Measurements from ENCODE around the gene PYGB.
A peak's percentile ranks its signal among the peaks of the same experiment; 100 is the strongest.
"Not testable (repeated sequence)": the region's sequence is repeated elsewhere in the genome, so short reads cannot be mapped to it uniquely, and the experiment has no call there.

PYGB gene

DNA sequence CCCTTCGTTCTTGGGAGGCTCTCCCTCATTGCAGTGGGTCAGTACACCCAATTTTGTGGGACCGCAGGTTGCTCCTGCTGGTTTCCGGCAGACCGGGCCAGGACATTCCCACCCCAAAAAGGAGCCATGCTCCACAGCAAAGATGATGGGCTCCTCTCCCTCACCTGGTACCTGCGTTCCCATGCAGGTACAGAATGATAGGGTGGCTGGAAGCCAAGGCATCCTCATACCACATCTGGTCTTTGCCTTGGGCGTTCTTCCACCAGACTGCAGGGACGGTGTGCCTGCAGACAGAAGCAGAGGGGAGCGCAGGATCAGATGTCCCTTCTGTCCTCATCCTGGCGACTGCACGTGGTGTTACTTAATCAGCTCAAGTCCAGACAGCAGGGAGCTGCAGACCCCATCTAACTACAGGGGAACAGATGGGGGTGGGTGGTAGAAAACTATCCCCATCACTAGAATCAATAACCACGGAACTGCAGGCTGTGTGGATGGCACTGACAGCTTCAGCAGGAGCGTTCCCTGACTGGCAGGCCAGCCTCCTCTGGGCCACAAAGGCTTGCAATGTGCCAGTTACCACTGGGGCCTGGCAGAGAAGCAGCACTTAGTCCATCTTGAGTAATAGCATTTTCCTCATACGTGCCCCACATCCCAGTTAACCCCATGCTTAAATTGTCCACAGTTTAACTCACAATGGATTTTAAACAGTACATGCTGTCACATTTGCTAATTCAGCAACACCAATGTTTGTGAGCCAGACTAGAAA, 72.3 kb downstream of the PYGB start:
- peak in 1 of 2 experiments; percentile 5 for DNase-seq (ENCODE audit: low spot score in 2 of 2)
- Histone ChIP-seq H3K27me3 (ENCODE audit: low read depth) (no peaks in the 10 kb centered on the region), H3K36me3 (replicated peaks) (peaks cover 20% of the 10 kb centered on the region), H3K4me3 (no peak overlapping the region), H3K9me3 (no peaks in the 10 kb centered on the region), H3K4me1 (no peaks in the 10 kb centered on the region)
- in situ Hi-C loops (cut with MboI; ENCODE audit: low sequenced_read_pairs) = loop anchor here (10.0 kb wide), 1 partner anchor 65 kb away; no protein-coding TSS in a partner anchor

DNA sequence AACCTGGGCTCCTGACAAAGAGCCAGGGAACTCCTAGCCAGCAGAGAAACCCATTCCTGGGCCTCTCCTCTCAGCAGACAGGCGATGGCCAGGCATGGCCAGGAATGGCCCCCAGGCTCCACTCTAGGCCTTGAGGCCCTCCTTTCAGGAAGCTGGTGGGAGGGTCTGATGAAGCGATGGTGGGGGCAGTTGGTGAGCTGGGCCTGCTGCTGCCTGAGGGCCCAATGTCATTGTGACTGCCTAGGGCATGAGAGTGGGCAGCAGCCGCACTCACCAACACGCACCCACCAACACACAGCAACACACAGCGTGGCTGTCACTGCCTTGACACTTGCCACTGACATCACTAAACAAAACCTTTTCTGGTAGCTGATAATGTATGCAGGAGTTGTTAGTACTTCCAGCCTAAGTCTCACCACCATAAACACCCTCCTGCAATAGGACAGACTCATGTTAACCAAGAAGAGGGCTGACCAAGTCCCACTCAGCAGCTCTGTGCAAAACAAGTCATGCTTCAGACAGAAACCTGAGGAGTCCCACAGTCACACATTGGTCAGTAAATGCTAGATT, 73.5 kb downstream of the PYGB start:
- H3K4me1 ChIP-seq = peaks cover 1% of the 10 kb centered on the region; the same call in 1 of the 2 replicates
- in situ Hi-C loops (cut with MboI; ENCODE audit: low sequenced_read_pairs) = loop anchor here (10.0 kb wide), 1 partner anchor 63 kb away; no protein-coding TSS in a partner anchor

DNA sequence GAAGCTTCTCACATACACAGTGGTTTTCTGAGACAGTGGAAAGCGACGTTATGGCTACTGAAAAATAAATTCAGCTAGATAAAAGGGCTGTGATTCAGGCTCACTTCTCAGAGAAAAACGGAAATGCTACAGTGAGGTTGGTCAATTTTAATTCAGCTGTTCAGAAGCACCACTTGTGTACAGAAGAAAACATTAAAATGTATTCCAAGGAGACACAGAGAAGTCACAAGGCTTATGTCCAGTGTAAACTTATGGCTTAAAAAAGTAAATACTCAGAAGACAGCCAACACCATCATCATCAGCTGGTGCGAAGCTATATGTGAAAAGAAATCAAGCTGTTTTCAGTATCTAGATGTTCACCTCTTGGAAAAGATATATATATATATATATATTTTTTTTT, 74.1 kb downstream of the PYGB start:
- H3K4me1 ChIP-seq = peaks cover 2% of the 10 kb centered on the region; the same call in 1 of the 2 replicates
- no peaks in the 10 kb centered on the region for H3K27me3 ChIP-seq (ENCODE audit: low read depth)
- in situ Hi-C loops (cut with MboI; ENCODE audit: low sequenced_read_pairs) = loop anchor here (10.0 kb wide), 1 partner anchor 63 kb away; no protein-coding TSS in a partner anchor
- no peak overlapping the region for H3K4me3 ChIP-seq
- no peaks in the 10 kb centered on the region for H3K9me3 ChIP-seq
- no peak for DNase-seq (ENCODE audit: low spot score in 2 of 2)
- peaks cover 20% of the 10 kb centered on the region for H3K36me3 ChIP-seq (replicated peaks)

More for the DNA sequence above, 73.5 kb downstream of the PYGB start:
- Histone ChIP-seq H3K36me3 (replicated peaks) (peaks cover 20% of the 10 kb centered on the region), H3K4me3 (no peak overlapping the region), H3K27me3 (ENCODE audit: low read depth) (no peaks in the 10 kb centered on the region), H3K9me3 (no peaks in the 10 kb centered on the region)
- peak in 1 of 2 experiments; percentile 5 for DNase-seq (ENCODE audit: low spot score in 2 of 2)

DNA sequence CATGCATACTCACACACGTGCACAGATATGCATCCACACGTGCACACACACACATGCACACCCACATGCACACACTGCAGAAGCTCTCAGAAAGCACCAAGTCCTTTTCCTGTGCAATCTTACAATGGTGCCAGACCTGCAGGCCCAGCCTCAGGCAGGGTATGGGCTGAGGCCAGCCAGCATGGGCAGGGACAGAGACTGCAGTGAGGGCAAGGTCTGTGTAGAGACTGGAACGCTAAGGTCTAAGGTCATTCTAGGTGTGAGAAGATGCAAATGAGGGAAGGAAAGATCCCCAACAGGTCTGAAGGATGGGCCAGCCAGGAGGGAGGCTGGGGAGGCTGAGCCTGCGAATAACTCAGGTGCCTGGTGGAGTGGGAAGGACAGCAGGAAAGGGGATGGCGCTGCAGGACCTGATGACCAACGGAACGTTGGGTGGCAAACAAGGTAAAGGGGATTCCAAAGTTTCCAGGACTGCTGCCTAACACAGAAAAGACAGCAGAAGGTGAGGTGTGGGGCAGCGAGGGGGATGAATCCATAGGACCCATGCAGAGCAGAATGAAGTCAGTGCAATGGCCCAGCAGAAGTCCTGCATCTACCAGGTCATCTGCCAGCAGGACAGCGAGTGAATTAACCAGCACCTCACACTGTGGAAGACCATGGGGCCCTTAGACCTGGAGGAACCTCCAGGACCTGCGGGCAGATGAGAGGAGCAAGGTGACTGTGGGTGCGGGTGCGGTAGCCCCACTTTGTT, 75.8 kb downstream of the PYGB start:
- peaks cover 2% of the 10 kb centered on the region; the same call in 1 of the 2 replicates for H3K4me1 ChIP-seq
- peaks cover 20% of the 10 kb centered on the region for H3K36me3 ChIP-seq (replicated peaks)
- in situ Hi-C loops (cut with MboI; ENCODE audit: low sequenced_read_pairs) = loop anchor here (10.0 kb wide), 1 partner anchor 61 kb away; no protein-coding TSS in a partner anchor
- H3K9me3 ChIP-seq = no peaks in the 10 kb centered on the region
- DNase-seq (ENCODE audit: low spot score in 2 of 2) = peak in 1 of 2 experiments; percentile 3
- H3K27me3 ChIP-seq (ENCODE audit: low read depth) = no peaks in the 10 kb centered on the region
- no peak overlapping the region for H3K4me3 ChIP-seq

- in situ Hi-C loops (cut with MboI; ENCODE audit: low sequenced_read_pairs) = loop anchor here (10.0 kb wide), 1 partner anchor 60 kb away; no protein-coding TSS in a partner anchor
- no peak overlapping the region for H3K4me3 ChIP-seq
- peak in 1 of 2 experiments; percentile 3 for DNase-seq (ENCODE audit: low spot score in 2 of 2)
- H3K36me3 ChIP-seq (replicated peaks) = peaks cover 20% of the 10 kb centered on the region
- peaks cover 2% of the 10 kb centered on the region; the same call in 1 of the 2 replicates for H3K4me1 ChIP-seq
- H3K9me3 ChIP-seq = no peaks in the 10 kb centered on the region
- H3K27me3 ChIP-seq (ENCODE audit: low read depth) = no peaks in the 10 kb centered on the region
These were observed 76.5 kb downstream of the PYGB start for GRCh38 chr20:25324412-25324811.

DNA sequence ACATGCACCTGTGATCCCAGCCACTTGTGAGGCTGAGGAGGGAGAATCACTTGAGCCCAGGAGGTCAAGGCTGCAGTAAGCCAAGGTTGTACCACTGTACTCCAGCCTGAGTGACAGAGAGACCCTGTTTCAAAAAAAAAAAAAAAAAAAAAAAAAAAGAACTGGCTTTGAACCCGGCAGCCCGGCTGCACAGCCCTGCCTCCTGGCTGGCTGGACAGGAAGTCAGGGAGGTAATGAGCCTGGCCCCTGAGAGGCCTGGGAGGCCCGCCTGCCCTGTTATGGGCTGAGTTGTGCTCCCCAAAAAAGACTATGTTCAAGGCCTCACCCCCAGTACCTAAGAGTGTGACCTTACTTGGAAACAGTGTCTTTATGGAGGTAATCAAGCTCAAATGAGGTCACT, 77.2 kb downstream of the PYGB start:
- in situ Hi-C loops (cut with MboI; ENCODE audit: low sequenced_read_pairs) = loop anchor here (10.0 kb wide), 1 partner anchor 60 kb away; no protein-coding TSS in a partner anchor
- H3K27me3 ChIP-seq (ENCODE audit: low read depth) = no peaks in the 10 kb centered on the region
- peaks cover 20% of the 10 kb centered on the region for H3K36me3 ChIP-seq (replicated peaks)
- DNase-seq (ENCODE audit: low spot score in 2 of 2) = peak in 1 of 2 experiments; percentile 1
- H3K9me3 ChIP-seq = no peaks in the 10 kb centered on the region
- peaks cover 2% of the 10 kb centered on the region; the same call in 1 of the 2 replicates for H3K4me1 ChIP-seq
- H3K4me3 ChIP-seq = no peak overlapping the region

DNA sequence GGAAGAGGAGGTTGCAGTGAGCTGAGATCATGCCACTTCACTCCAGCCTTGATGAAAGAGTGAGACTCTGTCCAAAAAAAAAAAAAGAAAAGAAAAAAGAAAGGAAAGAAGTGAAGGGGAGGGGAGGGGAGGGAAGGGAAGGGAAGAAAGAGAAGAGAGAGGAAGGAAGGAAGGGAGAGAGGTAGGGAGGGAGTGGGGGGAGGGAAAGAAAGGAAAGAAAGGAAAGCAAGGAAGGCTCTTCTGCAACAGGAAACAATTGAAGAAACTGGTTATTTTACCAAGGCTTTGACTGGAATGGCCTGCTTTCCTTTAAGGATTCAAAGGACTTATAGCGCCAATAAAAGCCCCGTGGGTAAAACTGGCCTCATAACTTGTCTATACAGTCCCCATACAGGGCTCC, 78.1 kb downstream of the PYGB start:
- no peak for DNase-seq (ENCODE audit: low spot score in 2 of 2)
- peaks cover 2% of the 10 kb centered on the region; the same call in 1 of the 2 replicates for H3K4me1 ChIP-seq
- H3K36me3 ChIP-seq (replicated peaks) = peaks cover 15% of the 10 kb centered on the region
- H3K9me3 ChIP-seq = no peaks in the 10 kb centered on the region
- no peak overlapping the region for H3K4me3 ChIP-seq
- in situ Hi-C loops (cut with MboI; ENCODE audit: low sequenced_read_pairs) = loop anchor here (10.0 kb wide), 1 partner anchor 59 kb away; no protein-coding TSS in a partner anchor
- H3K27me3 ChIP-seq (ENCODE audit: low read depth) = no peaks in the 10 kb centered on the region

DNA sequence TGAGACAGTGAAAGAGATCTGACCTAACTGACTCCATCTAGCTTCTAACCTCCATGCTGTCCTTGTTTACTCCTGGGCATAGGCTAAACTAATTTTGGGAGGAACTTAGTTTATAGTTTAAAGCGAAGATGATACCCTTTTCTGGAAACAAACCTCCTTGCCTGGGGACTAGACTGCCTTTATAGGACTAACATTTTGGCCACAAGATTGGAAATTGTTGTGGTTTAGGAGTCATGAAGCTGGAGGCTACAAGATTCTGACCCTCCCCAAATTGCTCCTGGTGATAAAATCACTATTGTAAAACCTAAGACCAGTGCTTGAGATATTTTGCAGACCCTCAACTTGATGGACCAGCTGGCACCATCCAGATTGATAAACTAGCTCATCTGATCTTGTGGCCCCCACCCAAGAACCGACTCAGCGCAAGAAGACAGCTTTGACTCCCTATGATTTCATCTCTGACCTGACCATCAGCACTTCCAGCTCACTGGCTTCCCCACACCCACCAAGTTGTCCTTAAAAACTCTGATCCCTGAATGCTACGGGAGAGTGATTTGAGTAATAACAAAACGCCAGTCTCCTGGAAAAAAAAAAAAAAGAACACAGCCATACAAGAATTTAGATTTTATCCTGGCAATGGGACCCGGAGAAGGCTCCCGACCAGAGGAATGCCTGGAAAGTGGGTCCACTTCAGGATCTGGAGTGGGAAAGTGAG, 79.8 kb downstream of the PYGB start:
- peaks cover 2% of the 10 kb centered on the region; the same call in 1 of the 2 replicates for H3K4me1 ChIP-seq
- H3K4me3 ChIP-seq = no peak overlapping the region
- in situ Hi-C loops (cut with MboI; ENCODE audit: low sequenced_read_pairs) = loop anchor here (10.0 kb wide), 1 partner anchor 57 kb away; no protein-coding TSS in a partner anchor
- H3K9me3 ChIP-seq = no peaks in the 10 kb centered on the region
- peak in 1 of 2 experiments; percentile 1 for DNase-seq (ENCODE audit: low spot score in 2 of 2)
- no peaks in the 10 kb centered on the region for H3K27me3 ChIP-seq (ENCODE audit: low read depth)
- H3K36me3 ChIP-seq (replicated peaks) = peaks cover 8% of the 10 kb centered on the region

GRCh38 chr20:25328954-25329498, 81.1 kb downstream of the PYGB start:
- in situ Hi-C loops (cut with MboI; ENCODE audit: low sequenced_read_pairs) = loop anchor here (10.0 kb wide), 1 partner anchor 56 kb away; no protein-coding TSS in a partner anchor
- H3K36me3 ChIP-seq (replicated peaks) = no peaks in the 10 kb centered on the region
- no peak overlapping the region for H3K4me3 ChIP-seq
- no peaks in the 10 kb centered on the region for H3K9me3 ChIP-seq
- peak in 1 of 2 experiments; percentile 4 for DNase-seq (ENCODE audit: low spot score in 2 of 2)
- no peaks in the 10 kb centered on the region for H3K27me3 ChIP-seq (ENCODE audit: low read depth)
- peaks cover 2% of the 10 kb centered on the region; the same call in 1 of the 2 replicates for H3K4me1 ChIP-seq

- H3K4me1 ChIP-seq; DNase-seq (ENCODE audit: low spot score in 2 of 2); in situ Hi-C loops (cut with MboI; ENCODE audit: low sequenced_read_pairs); H3K27me3 ChIP-seq (ENCODE audit: low read depth); H3K4me3 ChIP-seq; H3K9me3 ChIP-seq: not testable (repeated sequence)
- peaks cover 12% of the 10 kb centered on the region; the same call in 1 of the 2 replicates for H3K36me3 ChIP-seq (replicated peaks)
These were observed 87.1 kb downstream of the PYGB start for GRCh38 chr20:25334972-25335371.

DNA sequence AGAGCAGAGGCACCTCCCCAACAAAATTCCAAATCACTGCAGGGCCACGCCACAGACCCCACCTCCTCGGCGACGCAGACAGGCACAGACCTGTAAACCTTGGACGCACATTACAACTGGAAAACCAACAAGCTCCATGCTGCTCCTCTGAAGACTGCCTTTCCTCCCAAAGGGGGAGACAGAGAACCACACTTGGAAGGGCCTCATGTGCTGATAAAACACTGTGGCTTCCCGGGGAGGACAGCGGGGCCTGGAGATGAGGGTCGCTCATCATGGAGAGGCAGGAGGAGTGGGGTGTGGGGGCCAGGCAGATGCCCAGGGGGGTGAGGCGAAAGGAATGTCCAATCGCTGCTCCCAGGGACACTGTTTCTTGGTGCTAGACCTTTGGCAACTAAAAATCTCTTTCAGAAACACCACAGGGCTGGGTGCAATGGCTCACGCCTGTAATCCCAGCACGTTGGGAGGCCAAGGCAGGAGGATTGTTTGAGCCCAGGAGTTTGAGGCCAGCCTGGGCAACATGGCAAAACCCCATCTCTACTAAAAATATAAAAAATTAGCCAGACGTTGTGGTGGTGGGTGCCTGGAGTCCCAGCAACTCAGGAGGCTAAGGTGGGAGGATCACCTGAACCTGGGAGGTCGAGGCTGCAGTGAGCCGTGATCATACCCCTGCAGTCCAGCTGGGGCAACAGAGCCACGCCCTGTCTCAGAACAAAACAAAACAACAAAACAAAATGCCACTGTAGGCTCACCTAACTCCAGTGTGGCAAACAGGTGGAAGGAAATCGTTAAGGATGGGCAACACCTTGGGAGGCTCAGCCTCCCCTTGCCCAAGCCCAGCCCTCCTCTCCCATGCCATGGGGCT, 88.9 kb downstream of the PYGB start:
- H3K9me3 ChIP-seq = no peaks in the 10 kb centered on the region
- H3K4me3 ChIP-seq = no peak overlapping the region
- peaks cover 12% of the 10 kb centered on the region; the same call in 1 of the 2 replicates for H3K36me3 ChIP-seq (replicated peaks)
- in situ Hi-C loops (cut with MboI; ENCODE audit: low sequenced_read_pairs) = no loop called here
- peaks cover 16% of the 10 kb centered on the region for H3K4me1 ChIP-seq
- peak in 1 of 2 experiments; percentile 33 for DNase-seq (ENCODE audit: low spot score in 2 of 2)
- no peaks in the 10 kb centered on the region for H3K27me3 ChIP-seq (ENCODE audit: low read depth)

Data from HAP-1 (cell line).